ENCODE results near the gene NXPH1. TPM values are rescaled to one million over a fixed set of nuclear protein-coding genes. Genes with fewer than 3 reads are reported as not detected.

NXPH1 gene
- total RNA-seq, 3 donors from 2014 or later: 0.29 TPM; not detected in 2

DNA sequence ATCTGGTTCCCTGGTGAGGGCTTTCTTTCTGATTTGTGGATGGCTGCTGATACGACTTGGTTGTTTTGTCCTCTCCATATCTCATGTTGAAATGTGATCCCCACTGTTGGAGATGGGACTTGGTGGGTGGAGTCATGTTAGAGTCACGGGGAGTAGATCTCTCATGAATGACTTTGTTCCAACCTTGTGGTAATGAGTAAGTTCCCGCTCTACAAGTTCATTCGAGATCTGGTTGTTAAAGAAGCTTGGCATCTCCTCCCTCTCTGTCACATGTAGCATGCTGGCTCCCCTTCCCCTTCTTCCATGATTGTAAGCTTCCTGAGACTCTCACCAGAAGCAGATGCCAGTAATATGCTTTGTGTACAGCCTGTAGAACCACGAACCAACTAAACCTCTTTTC, 37.1 kb upstream of the NXPH1 start:
- Histone ChIP-seq H3K9me3 (no peaks in the 10 kb centered on the region), H3K4me1 (no peaks in the 10 kb centered on the region), H3K27me3 (peaks cover 0 to 8% of the 10 kb centered on the region in 2 donors), H3K4me3 (no peak overlapping the region), H3K36me3 (no peaks in the 10 kb centered on the region), H3K27ac (no peak overlapping the region)
- intact Hi-C loops (cut with DNase I; ENCODE audit: low total_unique reads): no loop called here
- TF ChIP-seq POLR2AphosphoS5 (IDR thresholded peaks at IDR 0.05): no peak
- no peak for TF ChIP-seq POLR2A (IDR thresholded peaks at IDR 0.05)
- TF ChIP-seq, protein P1, sequence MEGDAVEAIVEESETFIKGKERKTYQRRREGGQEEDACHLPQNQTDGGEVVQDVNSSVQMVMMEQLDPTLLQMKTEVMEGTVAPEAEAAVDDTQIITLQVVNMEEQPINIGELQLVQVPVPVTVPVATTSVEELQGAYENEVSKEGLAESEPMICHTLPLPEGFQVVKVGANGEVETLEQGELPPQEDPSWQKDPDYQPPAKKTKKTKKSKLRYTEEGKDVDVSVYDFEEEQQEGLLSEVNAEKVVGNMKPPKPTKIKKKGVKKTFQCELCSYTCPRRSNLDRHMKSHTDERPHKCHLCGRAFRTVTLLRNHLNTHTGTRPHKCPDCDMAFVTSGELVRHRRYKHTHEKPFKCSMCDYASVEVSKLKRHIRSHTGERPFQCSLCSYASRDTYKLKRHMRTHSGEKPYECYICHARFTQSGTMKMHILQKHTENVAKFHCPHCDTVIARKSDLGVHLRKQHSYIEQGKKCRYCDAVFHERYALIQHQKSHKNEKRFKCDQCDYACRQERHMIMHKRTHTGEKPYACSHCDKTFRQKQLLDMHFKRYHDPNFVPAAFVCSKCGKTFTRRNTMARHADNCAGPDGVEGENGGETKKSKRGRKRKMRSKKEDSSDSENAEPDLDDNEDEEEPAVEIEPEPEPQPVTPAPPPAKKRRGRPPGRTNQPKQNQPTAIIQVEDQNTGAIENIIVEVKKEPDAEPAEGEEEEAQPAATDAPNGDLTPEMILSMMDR (IDR thresholded peaks at IDR 0.05): no peak
- no peak for DNase-seq (ENCODE audit: low spot score in 2 of 2)

DNA sequence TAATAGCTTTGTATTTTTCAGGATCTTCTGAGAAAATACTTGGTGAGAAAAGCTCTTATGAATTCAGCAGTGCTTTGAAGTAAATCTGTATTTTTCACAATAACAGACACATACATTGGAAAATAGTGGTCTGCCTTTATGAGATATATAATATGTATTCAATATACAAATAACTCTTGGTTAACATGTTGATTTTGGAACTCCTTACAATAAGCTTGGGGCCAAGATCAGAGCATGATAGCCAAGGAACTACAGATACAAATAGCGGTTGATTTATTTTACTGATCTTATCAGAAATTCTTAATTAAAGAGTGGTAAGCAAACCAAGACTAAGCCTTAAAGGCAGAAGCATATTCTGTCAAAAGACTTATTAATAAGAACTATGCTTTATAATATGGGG, 24.5 kb upstream of the NXPH1 start:
- Histone ChIP-seq H3K27me3 (peaks cover 0 to 12% of the 10 kb centered on the region in 2 donors), H3K4me1 (no peaks in the 10 kb centered on the region), H3K36me3 (no peaks in the 10 kb centered on the region), H3K9me3 (no peaks in the 10 kb centered on the region), H3K27ac (no peak overlapping the region), H3K4me3 (no peak overlapping the region)
- TF ChIP-seq, protein P1 (IDR thresholded peaks at IDR 0.05): no peak
- TF ChIP-seq POLR2A (IDR thresholded peaks at IDR 0.05) (no peak), POLR2AphosphoS5 (IDR thresholded peaks at IDR 0.05) (no peak)
- intact Hi-C loops (cut with DNase I; ENCODE audit: low total_unique reads): no loop called here
- no peak for DNase-seq (ENCODE audit: low spot score in 2 of 2)

DNA sequence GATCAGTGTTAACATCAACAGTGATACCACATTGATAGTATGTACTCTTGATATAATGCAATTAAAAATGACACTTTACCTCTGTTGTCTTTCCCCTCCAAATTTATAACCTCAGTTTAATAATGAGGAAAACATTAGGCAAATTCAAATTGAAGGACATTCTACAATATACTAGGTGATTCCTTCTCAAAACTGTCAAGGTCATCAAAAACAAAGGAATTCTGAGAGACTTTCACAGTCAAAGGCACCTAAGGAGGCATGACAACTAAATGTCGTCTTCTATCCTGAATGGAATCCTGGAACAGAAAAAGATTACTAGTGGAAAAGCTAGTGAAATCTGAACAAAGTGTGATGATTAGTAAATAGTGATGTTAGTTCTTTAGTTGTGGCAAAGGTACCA, 22.3 kb upstream of the NXPH1 start:
- Histone ChIP-seq H3K4me3 (no peak overlapping the region), H3K36me3 (no peaks in the 10 kb centered on the region), H3K27me3 (peaks cover 0 to 12% of the 10 kb centered on the region in 2 donors), H3K4me1 (no peaks in the 10 kb centered on the region), H3K9me3 (no peaks in the 10 kb centered on the region), H3K27ac (no peak overlapping the region)
- intact Hi-C loops (cut with DNase I; ENCODE audit: low total_unique reads): no loop called here
- DNase-seq (ENCODE audit: low spot score in 2 of 2): no peak
- TF ChIP-seq POLR2AphosphoS5 (IDR thresholded peaks at IDR 0.05): no peak
- TF ChIP-seq POLR2A (IDR thresholded peaks at IDR 0.05): no peak
- TF ChIP-seq, protein P1 (IDR thresholded peaks at IDR 0.05): no peak

DNA sequence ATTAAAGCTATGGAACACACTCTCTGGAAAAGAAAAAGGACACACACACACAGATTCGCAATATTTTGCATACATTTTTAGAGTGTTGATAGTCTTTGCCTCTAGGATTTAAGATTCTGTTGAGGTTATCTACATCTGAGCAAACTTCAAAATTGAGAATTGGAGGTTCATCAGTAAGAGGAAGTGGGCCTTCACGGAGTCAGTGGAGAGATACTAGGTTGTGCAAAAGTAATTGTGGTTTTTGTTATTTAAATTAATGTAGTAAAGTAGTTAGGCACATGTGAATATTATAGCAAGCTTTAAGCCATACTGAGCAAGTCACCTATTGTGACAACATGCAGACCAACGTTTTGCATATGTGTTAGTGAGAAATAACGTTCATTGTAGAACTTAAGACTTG, 19.8 kb upstream of the NXPH1 start:
- no peak for TF ChIP-seq POLR2A (IDR thresholded peaks at IDR 0.05)
- no peak for TF ChIP-seq POLR2AphosphoS5 (IDR thresholded peaks at IDR 0.05)
- no peaks in the 10 kb centered on the region for H3K9me3 ChIP-seq
- no peaks in the 10 kb centered on the region for H3K4me1 ChIP-seq
- intact Hi-C loops (cut with DNase I; ENCODE audit: low total_unique reads): no loop called here
- DNase-seq (ENCODE audit: low spot score in 2 of 2): no peak
- H3K27ac ChIP-seq: no peak overlapping the region
- no peak overlapping the region for H3K4me3 ChIP-seq
- no peaks in the 10 kb centered on the region for H3K27me3 ChIP-seq
- H3K36me3 ChIP-seq: no peaks in the 10 kb centered on the region

DNA sequence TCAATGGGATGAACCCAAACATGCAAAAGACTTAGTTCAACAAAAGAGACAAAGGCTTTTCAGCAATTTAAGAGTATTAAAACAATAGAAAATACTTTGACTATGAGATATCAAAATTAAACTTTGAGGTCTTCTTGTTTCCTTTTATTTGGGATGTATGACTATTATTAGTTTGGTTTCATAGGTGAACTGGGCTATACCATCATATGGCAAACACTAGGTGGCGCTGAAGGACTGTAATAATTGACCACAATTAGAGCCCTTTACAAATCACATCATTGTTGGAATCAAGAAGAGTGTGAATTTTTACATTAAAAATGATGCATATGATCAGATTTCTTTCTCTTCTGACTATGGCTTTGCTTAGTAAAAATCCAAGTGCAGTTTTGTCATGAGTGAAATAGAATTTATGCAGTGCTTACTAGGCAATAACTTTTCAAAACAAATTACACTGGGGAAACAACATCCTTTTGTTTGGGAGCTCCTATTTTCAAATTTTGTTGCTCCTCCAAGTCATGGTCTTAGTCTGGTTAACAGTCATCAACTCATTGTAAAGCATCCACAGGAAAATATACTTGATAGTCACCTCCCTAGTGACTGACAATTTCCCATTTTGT, 14.7 kb upstream of the NXPH1 start:
- Histone ChIP-seq H3K9me3 (no peaks in the 10 kb centered on the region), H3K27me3 (peaks cover 0 to 7% of the 10 kb centered on the region in 2 donors), H3K4me1 (no peaks in the 10 kb centered on the region), H3K4me3 (no peak overlapping the region), H3K36me3 (no peaks in the 10 kb centered on the region), H3K27ac (no peak overlapping the region)
- TF ChIP-seq, protein P1 (IDR thresholded peaks at IDR 0.05): peak; percentile 39 to 65 (median 56)
- TF ChIP-seq POLR2A (IDR thresholded peaks at IDR 0.05): no peak
- intact Hi-C loops (cut with DNase I; ENCODE audit: low total_unique reads): no loop called here
- DNase-seq (ENCODE audit: low spot score in 2 of 2): peak in 1 of 2 donors; percentile 25
